ENCODE measurements around the gene HID1. TPM values are rescaled to one million over a fixed set of nuclear protein-coding genes. Genes with fewer than 3 reads are reported as not detected.

The HID1 gene
- total RNA-seq, 5 donors from 2014 or later (not counting 1 experiment from before 2014, with no cell fraction given), result 12.7 to 21.0 (median 14.5) TPM

DNA sequence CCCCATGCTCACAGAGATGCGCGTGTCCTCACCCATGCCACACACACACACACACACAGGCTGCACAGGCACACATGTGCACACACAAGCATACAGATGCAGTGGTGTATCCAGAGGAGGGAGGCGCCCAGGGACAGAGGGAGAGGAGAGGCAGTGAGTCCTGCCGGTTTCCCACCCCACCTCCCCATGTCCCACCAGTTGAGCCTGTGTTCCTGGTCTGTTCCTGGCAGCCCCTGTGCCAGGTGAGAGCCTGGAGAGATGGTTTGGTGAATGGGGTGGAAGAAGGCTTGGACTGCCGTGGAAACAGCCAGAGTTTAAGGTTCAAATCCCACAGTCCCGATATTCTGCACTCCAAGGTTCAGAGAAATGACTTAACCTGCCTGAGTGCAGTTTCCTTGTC is 68.9 kb downstream of the HID1 start:
- no peaks in the 10 kb centered on the region for H3K9me3 ChIP-seq
- no peak overlapping the region for H3K4me3 Mint-ChIP-seq
- ChIA-PET POLR2A (no interaction called here), CTCF (interaction anchor here in 1 of 2 donors (0.6 kb wide), 1 partner anchor 729 kb away, joined by 4 read pairs; the partner anchor contains the start of gene SMIM5)
- H3K4me1 Mint-ChIP-seq, result peaks cover 0 to 2% (median 0%) of the 10 kb centered on the region in 3 donors
- H3K4me1 ChIP-seq (ENCODE audit: control insufficient read depth in 1 of 2, extremely low read depth in 1 of 2, insufficient read depth in 2 of 2, low read length in 2 of 2), result no peaks in the 10 kb centered on the region
- H3K36me3 ChIP-seq (ENCODE audit: control insufficient read depth in 2 of 2, extremely low read depth in 1 of 2, insufficient read depth in 1 of 2, low read length in 1 of 2), result no peaks in the 10 kb centered on the region
- H3K27me3 ChIP-seq (replicated peaks in 1 of 2; ENCODE audit: control insufficient read depth in 2 of 2, extremely low read depth in 1 of 2, insufficient read depth in 2 of 2, low read length in 1 of 2), result peaks cover 0 to 44% of the 10 kb centered on the region in 2 experiments
- 80% methylated on average over 1 of the region's 6 CpGs for WGBS (ENCODE audit: insufficient coverage)
- ATAC-seq (replicated peaks in 1 of 4) (no peak), DNase-seq (no peak)
- no peaks in the 10 kb centered on the region for H3K9me3 Mint-ChIP-seq
- H3K27ac Mint-ChIP-seq, result no peak overlapping the region
- H3K36me3 Mint-ChIP-seq, result no peaks in the 10 kb centered on the region
- peaks cover 0 to 19% of the 10 kb centered on the region in 2 donors for H3K27me3 Mint-ChIP-seq
- no peak overlapping the region for H3K27ac ChIP-seq (ENCODE audit: low read length)
- no peak overlapping the region for H3K4me3 ChIP-seq (ENCODE audit: control insufficient read depth in 1 of 2, extremely low read depth in 1 of 2, low read length in 1 of 2)

DNA sequence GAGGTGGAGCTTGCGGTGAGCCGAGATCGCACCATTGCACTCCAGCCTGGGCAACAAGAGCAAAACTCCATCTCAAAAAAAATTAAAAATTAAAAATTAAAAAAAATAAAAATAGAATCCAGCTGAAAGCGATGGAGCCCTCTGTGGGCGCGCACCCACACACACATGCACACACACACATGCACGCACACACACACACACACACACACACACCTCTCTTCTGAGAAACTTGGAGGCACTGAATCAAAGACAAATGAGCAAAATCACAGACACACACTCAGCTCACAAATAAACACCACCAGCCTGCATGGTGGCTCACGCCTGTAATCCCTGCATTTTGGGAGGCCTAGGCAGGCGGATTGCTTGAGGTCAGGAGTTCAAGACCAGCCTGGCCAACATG is 69.5 kb downstream of the HID1 start:
- DNase-seq (no peak), ATAC-seq (replicated peaks in 1 of 4) (no peak)
- no peak overlapping the region for H3K27ac Mint-ChIP-seq
- no peaks in the 10 kb centered on the region for H3K9me3 Mint-ChIP-seq
- peaks cover 0 to 2% (median 0%) of the 10 kb centered on the region in 3 donors for H3K4me1 Mint-ChIP-seq
- ChIA-PET CTCF (interaction anchor here in 1 of 2 donors (0.6 kb wide), 1 partner anchor 730 kb away, joined by 4 read pairs; the partner anchor contains the start of gene SMIM5), POLR2A (no interaction called here)
- Histone ChIP-seq H3K27ac (ENCODE audit: low read length) (no peak overlapping the region), H3K4me1 (ENCODE audit: control insufficient read depth in 1 of 2, extremely low read depth in 1 of 2, insufficient read depth in 2 of 2, low read length in 2 of 2) (no peaks in the 10 kb centered on the region), H3K36me3 (ENCODE audit: control insufficient read depth in 2 of 2, extremely low read depth in 1 of 2, insufficient read depth in 1 of 2, low read length in 1 of 2) (no peaks in the 10 kb centered on the region), H3K27me3 (replicated peaks in 1 of 2; ENCODE audit: control insufficient read depth in 2 of 2, extremely low read depth in 1 of 2, insufficient read depth in 2 of 2, low read length in 1 of 2) (peaks cover 0 to 44% of the 10 kb centered on the region in 2 experiments), H3K9me3 (no peaks in the 10 kb centered on the region), H3K4me3 (ENCODE audit: control insufficient read depth in 1 of 2, extremely low read depth in 1 of 2, low read length in 1 of 2) (no peak overlapping the region)
- no peak overlapping the region for H3K4me3 Mint-ChIP-seq
- 93% methylated on average over 5 of the region's 9 CpGs for WGBS (ENCODE audit: insufficient coverage)
- H3K36me3 Mint-ChIP-seq, result no peaks in the 10 kb centered on the region
- H3K27me3 Mint-ChIP-seq, result peaks cover 0 to 19% of the 10 kb centered on the region in 2 donors

DNA sequence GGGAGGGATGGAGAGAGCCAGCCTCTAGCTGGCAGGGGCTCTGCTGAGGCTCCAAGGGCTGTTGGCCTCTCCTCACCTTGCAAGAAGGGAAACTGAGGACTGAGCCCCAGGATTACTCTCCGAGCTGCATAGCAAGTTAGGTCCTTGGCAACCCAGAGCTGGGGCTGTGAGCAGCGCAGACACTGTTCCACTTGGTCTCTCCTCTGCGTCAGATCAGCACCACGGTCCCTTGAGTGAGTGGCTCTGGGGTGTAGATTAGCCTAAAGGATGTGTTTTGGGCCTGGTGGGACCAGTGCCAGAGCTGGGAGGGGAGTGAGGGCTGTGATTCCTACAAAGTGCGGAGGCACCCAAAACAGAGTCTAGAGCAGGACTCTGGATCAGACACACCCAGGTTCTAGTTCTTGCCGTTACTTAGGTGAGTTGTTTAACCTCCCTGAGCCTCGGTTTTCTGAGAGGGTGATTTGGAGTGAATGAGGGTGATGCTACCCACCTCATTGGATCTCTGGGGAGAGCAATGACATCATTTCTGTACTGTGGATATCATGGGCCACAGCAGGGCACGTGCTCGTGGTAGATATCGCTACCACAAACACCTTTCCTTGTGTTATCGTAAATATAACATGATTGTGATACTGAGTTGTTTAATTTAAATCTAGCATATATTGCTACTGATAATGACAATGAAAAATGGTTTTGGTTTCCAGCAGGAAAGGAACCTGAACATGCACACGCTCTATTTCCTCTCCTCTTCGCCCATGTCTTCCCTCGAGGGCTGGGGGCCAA is 71.0 kb downstream of the HID1 start:
- Histone ChIP-seq H3K9me3 (no peaks in the 10 kb centered on the region), H3K36me3 (ENCODE audit: control insufficient read depth in 2 of 2, extremely low read depth in 1 of 2, insufficient read depth in 1 of 2, low read length in 1 of 2) (no peaks in the 10 kb centered on the region), H3K27me3 (replicated peaks in 1 of 2; ENCODE audit: control insufficient read depth in 2 of 2, extremely low read depth in 1 of 2, insufficient read depth in 2 of 2, low read length in 1 of 2) (peaks cover 0 to 46% of the 10 kb centered on the region in 2 experiments), H3K27ac (ENCODE audit: low read length) (no peak overlapping the region), H3K4me1 (ENCODE audit: control insufficient read depth in 1 of 2, extremely low read depth in 1 of 2, insufficient read depth in 2 of 2, low read length in 2 of 2) (no peaks in the 10 kb centered on the region), H3K4me3 (ENCODE audit: control insufficient read depth in 1 of 2, extremely low read depth in 1 of 2, low read length in 1 of 2) (no peak overlapping the region)
- H3K27ac Mint-ChIP-seq, result no peak overlapping the region
- CTCF ChIA-PET, result interaction anchor here in 1 of 2 donors (0.7 kb wide), 1 partner anchor 147 kb away, joined by 3 read pairs; no protein-coding TSS in a partner anchor
- DNase-seq (no peak), ATAC-seq (replicated peaks in 1 of 4) (no peak)
- H3K36me3 Mint-ChIP-seq, result no peaks in the 10 kb centered on the region
- no peak overlapping the region for H3K4me3 Mint-ChIP-seq
- H3K27me3 Mint-ChIP-seq, result peaks cover under 1 to 22% of the 10 kb centered on the region in 2 donors
- H3K9me3 Mint-ChIP-seq, result no peaks in the 10 kb centered on the region
- peaks cover 0 to 2% (median 0%) of the 10 kb centered on the region in 3 donors for H3K4me1 Mint-ChIP-seq
- 61% methylated on average over 4 of the region's 14 CpGs for WGBS (ENCODE audit: insufficient coverage)
- POLR2A ChIA-PET, result no interaction called here

Other genes with a start within 250 kb of the HID1 start
- gene RAB37, start 235.5 kb downstream of the HID1 start, total RNA-seq, result 10 to 100 TPM; 31.2 to 73.4 (median 40.7) TPM
- 100 to 1,000 TPM; 104 to 260 (median 223) TPM for gene NHERF1, start 224.1 kb downstream of the HID1 start, total RNA-seq
- 10 to 100 TPM; 37.2 to 74.4 (median 71.9) TPM for gene NAT9, start 196.4 kb downstream of the HID1 start, total RNA-seq
- not detected for gene GRIN2C, start 112.9 kb downstream of the HID1 start, total RNA-seq
- gene FDXR, start 99.8 kb downstream of the HID1 start, total RNA-seq, result 10 to 100 TPM in 3 of 5 donors, 1 to 10 TPM in 2; 4.2 to 20.7 (median 15.3) TPM
- gene FADS6, start 79.1 kb downstream of the HID1 start, total RNA-seq, result not detected
- not detected for gene USH1G, start 49.5 kb downstream of the HID1 start, total RNA-seq
- not detected for gene OTOP2, start 48.5 kb downstream of the HID1 start, total RNA-seq
- not detected for gene OTOP3, start 36.9 kb downstream of the HID1 start, total RNA-seq
- under 1 TPM in 4 of 5 donors, not detected in 1; 0.12 to 0.29 (median 0.19) TPM for gene CDR2L, start 14.9 kb upstream of the HID1 start, total RNA-seq
- 10 to 100 TPM; 15.6 to 30.6 (median 26.6) TPM for gene MRPL58, start 39.9 kb upstream of the HID1 start, total RNA-seq
- gene ATP5PD, start 74.2 kb upstream of the HID1 start, total RNA-seq, result 100 to 1,000 TPM; 115 to 170 (median 139) TPM
- 10 to 100 TPM; 22.0 to 32.8 (median 29.0) TPM for gene KCTD2, start 74.5 kb upstream of the HID1 start, total RNA-seq
- 10 to 100 TPM in 4 of 5 donors, 1 to 10 TPM in 1; 9.1 to 24.3 (median 16.8) TPM for gene SLC16A5, start 115.2 kb upstream of the HID1 start, total RNA-seq
- 10 to 100 TPM in 3 of 5 donors, 1 to 10 TPM in 2; 8.9 to 23.9 (median 18.8) TPM for gene ARMC7, start 137.2 kb upstream of the HID1 start, total RNA-seq
- 10 to 100 TPM; 21.5 to 88.8 (median 70.1) TPM for gene NT5C, start 159.0 kb upstream of the HID1 start, total RNA-seq
- 10 to 100 TPM; 28.3 to 55.8 (median 45.4) TPM for gene JPT1, start 181.8 kb upstream of the HID1 start, total RNA-seq
- 100 to 1,000 TPM; 239 to 284 (median 269) TPM for gene SUMO2, start 210.2 kb upstream of the HID1 start, total RNA-seq
- gene NUP85, start 232.9 kb upstream of the HID1 start, total RNA-seq, result 100 to 1,000 TPM in 3 of 5 donors, 10 to 100 TPM in 2; 56.2 to 128 (median 106) TPM